HEK293 (cell line): Measurements from ENCODE around the gene WIPI1.

Experiments
- CTCF ChIA-PET: fragments of 350-600 bp; formaldehyde crosslinking; extraction: SDS; loops from one replicate; lab custom pipeline; 2021; ENCODE audit warnings: antibody characterized with exemption; lab: Yijun Ruan, JAX
- POLR2A ChIA-PET: fragments of 300-600 bp; formaldehyde crosslinking; extraction: SDS; loops from one replicate; lab custom pipeline; 2020; ENCODE audit warnings: antibody characterized with exemption, inconsistent platforms; lab: Yijun Ruan, JAX
- H3K27ac ChIP-seq: fragments of 200-500 bp; sonication (Bioruptor generic); 2 replicates; pipeline ENCODE4 v1.5.1; 2014; ENCODE audit warnings: low read depth, low read length, control low read depth, inconsistent platforms; ENCODE audit errors: extremely low read depth
- H3K36me3 ChIP-seq, 2 experiments: fragments of 200-500 bp in 1 of 2; sonication (Bioruptor generic) in 1 of 2; 1 replicate in 1 of 2; 2 replicates in 1 of 2; pipeline ENCODE4 v1.5.1; 2014 to 2017; ENCODE audit warnings: inconsistent platforms in 2 of 2, low read length in 2 of 2; ENCODE audit not compliant: control insufficient read depth in 2 of 2, insufficient read depth in 1 of 2
- H3K4me1 ChIP-seq: fragments of 200-500 bp; sonication (Bioruptor generic); 2 replicates; pipeline ENCODE4 v1.5.1; 2014; ENCODE audit warnings: mild to moderate bottlenecking, low read length, inconsistent platforms; ENCODE audit not compliant: control insufficient read depth, insufficient read depth
- H3K4me3 ChIP-seq: 2 replicates; pipeline ENCODE4 v1.5.1; 2011; ENCODE audit warnings: low read depth, mild to moderate bottlenecking, control low read depth, low read length, moderate library complexity
- H3K9me3 ChIP-seq: fragments of 200-500 bp; sonication (Bioruptor generic); 2 replicates; pipeline ENCODE4 v1.5.1; 2014; ENCODE audit warnings: low read depth, low read length, inconsistent platforms; ENCODE audit not compliant: control insufficient read depth, insufficient read depth
- HOXD13 ChIP-seq: sonication (generic); formaldehyde crosslinking; IDR thresholded peaks from 2 replicates; pipeline ENCODE4 v1.8.0; 2022; ENCODE audit warnings: missing genetic modification reagents, borderline replicate concordance
- MEIS1 ChIP-seq: sonication (generic); formaldehyde crosslinking; IDR thresholded peaks from 2 replicates; pipeline ENCODE4 v1.8.1; 2022; ENCODE audit warnings: missing genetic modification reagents, mild to moderate bottlenecking, borderline replicate concordance
- TCF7L2 ChIP-seq: IDR thresholded peaks from 2 replicates; pipeline ENCODE4 v1.6.1; 2011; ENCODE audit warnings: low read depth, mild to moderate bottlenecking, inconsistent platforms, low read length, moderate library complexity, borderline replicate concordance
- WT1 ChIP-seq: fragments of 450-650 bp; formaldehyde crosslinking; IDR thresholded peaks from 2 replicates; pipeline ENCODE4 v1.5.1; 2016; ENCODE audit warnings: missing biosample characterization, missing genetic modification characterization
- ZEB2 ChIP-seq: fragments of 450-650 bp; formaldehyde crosslinking; IDR thresholded peaks from 2 replicates; pipeline ENCODE4 v1.5.1; 2016; ENCODE audit warnings: missing biosample characterization, missing genetic modification characterization
- ZFP41 ChIP-seq: fragments of 450-650 bp; formaldehyde crosslinking; IDR thresholded peaks from 2 replicates; pipeline ENCODE4 v1.5.1; 2016; ENCODE audit warnings: missing biosample characterization, missing genetic modification characterization, borderline replicate concordance
- ZNF148 ChIP-seq: fragments of 450-650 bp; formaldehyde crosslinking; IDR thresholded peaks from 2 replicates; pipeline ENCODE4 v1.5.0; 2017; ENCODE audit warnings: missing biosample characterization, missing genetic modification characterization, borderline replicate concordance
- ZNF169 ChIP-seq: fragments of 450-650 bp; formaldehyde crosslinking; IDR thresholded peaks from 2 replicates; pipeline ENCODE4 v1.5.1; 2016; ENCODE audit warnings: missing biosample characterization, missing genetic modification characterization
- ZNF202 ChIP-seq: fragments of 450-650 bp; formaldehyde crosslinking; IDR thresholded peaks from 2 replicates; pipeline ENCODE4 v1.5.1; 2016; ENCODE audit warnings: missing biosample characterization, missing genetic modification characterization, borderline replicate concordance
- ZNF223 ChIP-seq: fragments of 450-650 bp; formaldehyde crosslinking; IDR thresholded peaks from 2 replicates; pipeline ENCODE4 v1.5.1; 2016; ENCODE audit warnings: missing biosample characterization, missing genetic modification characterization
- ZNF23 ChIP-seq: fragments of 450-650 bp; formaldehyde crosslinking; IDR thresholded peaks from 2 replicates; pipeline ENCODE4 v1.5.1; 2016; ENCODE audit warnings: missing biosample characterization, missing genetic modification characterization, borderline replicate concordance
- ZNF292 ChIP-seq: fragments of 450-650 bp; formaldehyde crosslinking; IDR thresholded peaks from 2 replicates; pipeline ENCODE4 v1.5.1; 2016; ENCODE audit warnings: low read depth, missing biosample characterization, missing genetic modification characterization, borderline replicate concordance
- ZNF398 ChIP-seq: fragments of 450-650 bp; formaldehyde crosslinking; IDR thresholded peaks from 2 replicates; pipeline ENCODE4 v1.5.1; 2017; ENCODE audit warnings: missing biosample characterization, missing genetic modification characterization
- ZNF501 ChIP-seq: fragments of 450-650 bp; formaldehyde crosslinking; IDR thresholded peaks from 2 replicates; pipeline ENCODE4 v1.5.1; 2016; ENCODE audit warnings: missing biosample characterization, missing genetic modification characterization
- ZNF510 ChIP-seq: fragments of 450-650 bp; formaldehyde crosslinking; IDR thresholded peaks from 2 replicates; pipeline ENCODE4 v1.5.1; 2018; ENCODE audit warnings: mild to moderate bottlenecking, missing genetic modification characterization, missing biosample characterization; ENCODE audit not compliant: insufficient replicate concordance
- ZNF521 ChIP-seq: fragments of 450-650 bp; formaldehyde crosslinking; IDR thresholded peaks from 2 replicates; pipeline ENCODE4 v1.5.1; 2017; ENCODE audit warnings: missing biosample characterization, mild to moderate bottlenecking, missing genetic modification characterization
- ZNF529 ChIP-seq: fragments of 450-650 bp; formaldehyde crosslinking; IDR thresholded peaks from 2 replicates; pipeline ENCODE4 v1.5.1; 2017; ENCODE audit warnings: missing genetic modification characterization, missing biosample characterization; ENCODE audit not compliant: insufficient replicate concordance
- ZNF530 ChIP-seq: fragments of 450-650 bp; formaldehyde crosslinking; IDR thresholded peaks from 2 replicates; pipeline ENCODE4 v1.5.1; 2016; ENCODE audit warnings: low read depth, missing biosample characterization, missing genetic modification characterization
- ZNF596 ChIP-seq: fragments of 450-650 bp; IDR thresholded peaks from 2 replicates; pipeline ENCODE4 v1.5.0; 2018; ENCODE audit warnings: missing biosample characterization, mild to moderate bottlenecking, missing genetic modification characterization, moderate library complexity
- ZNF658 ChIP-seq: fragments of 450-650 bp; formaldehyde crosslinking; IDR thresholded peaks from 2 replicates; pipeline ENCODE4; 2016; ENCODE audit warnings: missing biosample characterization, missing genetic modification characterization
- ZNF701 ChIP-seq: fragments of 450-650 bp; formaldehyde crosslinking; IDR thresholded peaks from 2 replicates; pipeline ENCODE4 v1.5.1; 2016; ENCODE audit warnings: missing biosample characterization, missing genetic modification characterization
- ZSCAN30 ChIP-seq: fragments of 450-650 bp; IDR thresholded peaks from 2 replicates; pipeline ENCODE4 v1.5.1; 2018; ENCODE audit warnings: missing biosample characterization, mild to moderate bottlenecking, missing genetic modification characterization, moderate library complexity

The WIPI1 gene

GRCh38 chr17:68456339-68457167, 743 bp downstream of the WIPI1 start (continued):
- TF ChIP-seq ZNF398 (tag by site-specific recombination) (no peak), ZSCAN30 (tag by site-specific recombination) (0 out of 2 replicates have a peak, but pooled peaks have one; percentile 16), HOXD13 (no peak), ZNF521 (tag by site-specific recombination) (no peak), ZNF292 (tag by site-specific recombination) (no peak), ZNF23 (tag by site-specific recombination) (no peak), WT1 (tag by site-specific recombination) (no peak), ZNF510 (tag by site-specific recombination) (no peak), ZNF701 (tag by site-specific recombination) (no peak)
- TF ChIP-seq, all 188 proteins: peak for 21

- H3K4me3 ChIP-seq: peak overlapping the region; percentile 63; the same call in 1 of the 2 replicates
- POLR2A ChIA-PET: interaction anchor here (0.8 to 1.4 kb wide), 2 partner anchors 164 to 419 kb away, joined by 3 read pairs; partner anchors contain the start of gene ARSG
- H3K36me3 ChIP-seq: no peaks in the 10 kb centered on the region
- H3K4me1 ChIP-seq: peaks cover 14% of the 10 kb centered on the region
- H3K27ac ChIP-seq: no peak overlapping the region
- CTCF ChIA-PET: interaction anchor here (0.6 to 4.0 kb wide), 9 partner anchors 9 to 283 kb away, joined by 3 to 32 read pairs (median 5); no protein-coding TSS in a partner anchor
- H3K9me3 ChIP-seq: no peaks in the 10 kb centered on the region
- TF ChIP-seq ZNF596 (tag by site-specific recombination) (no peak), ZNF223 (tag by site-specific recombination) (no peak), ZNF530 (tag by site-specific recombination) (no peak), ZNF521 (tag by site-specific recombination) (no peak)
- TF ChIP-seq, all 188 proteins: peak for 0
These were observed 1.4 kb downstream of the WIPI1 start for GRCh38 chr17:68455901-68456338.

- H3K27ac ChIP-seq: no peak overlapping the region
- no peak for TF ChIP-seq ZNF529 (tag by site-specific recombination)
- H3K9me3 ChIP-seq: no peaks in the 10 kb centered on the region
- peaks cover 14% of the 10 kb centered on the region for H3K4me1 ChIP-seq
- ChIA-PET POLR2A (interaction anchor here (1.4 kb wide), 1 partner anchor 206 kb away, joined by 3 read pairs; the partner anchor contains the start of gene AMZ2), CTCF (interaction anchor here (0.6 to 3.1 kb wide), 6 partner anchors 8 to 702 kb away, joined by 3 to 12 read pairs (median 8); no protein-coding TSS in a partner anchor)
- 0 out of 3 replicates have a peak, but pooled peaks cover 0 to 3% of the 10 kb centered on the region in 2 experiments for H3K36me3 ChIP-seq
- H3K4me3 ChIP-seq: no peak overlapping the region
These were observed 3.2 kb downstream of the WIPI1 start for GRCh38 chr17:68453991-68454665.

GRCh38 chr17:68452724-68453290, 4.5 kb downstream of the WIPI1 start:
- H3K27ac ChIP-seq: no peak overlapping the region
- H3K4me1 ChIP-seq: peaks cover 10% of the 10 kb centered on the region
- ChIA-PET CTCF (interaction anchor here (0.7 to 1.3 kb wide), 5 partner anchors 10 to 252 kb away, joined by 3 to 5 read pairs (median 4); no protein-coding TSS in a partner anchor), POLR2A (no interaction called here)
- H3K9me3 ChIP-seq: no peaks in the 10 kb centered on the region
- 0 out of 3 replicates have a peak, but pooled peaks cover 0 to 3% of the 10 kb centered on the region in 2 experiments for H3K36me3 ChIP-seq
- H3K4me3 ChIP-seq: no peak overlapping the region
- no peak for TF ChIP-seq ZNF169 (tag by site-specific recombination)
- TF ChIP-seq ZNF148: no peak
- no peak for TF ChIP-seq TCF7L2
- TF ChIP-seq ZNF658 (tag by site-specific recombination): no peak
- no peak for TF ChIP-seq ZEB2
- TF ChIP-seq ZFP41 (tag by site-specific recombination): no peak
- no peak for TF ChIP-seq MEIS1 (CRISPR knock-in tag)
- no peak for TF ChIP-seq ZNF202
- no peak for TF ChIP-seq ZNF501 (tag by site-specific recombination)
